ENCODE results near the gene DGKE. TPM values are rescaled to one million over a fixed set of nuclear protein-coding genes. Genes with fewer than 3 reads are reported as not detected.

DGKE gene
- total and polyA plus RNA-seq, 2 of the 13 experiments (the other 11 are each of a cell fraction or from before 2014, with no cell fraction given): 3.2 to 5.3 TPM

- TF ChIP-seq FOXA3 (CRISPR knock-in tag; IDR thresholded peaks at IDR 0.05) (0 out of 2 replicates have a peak, but pooled peaks have one; percentile 18), RBAK (CRISPR knock-in tag; IDR thresholded peaks at IDR 0.05) (no peak), YEATS4 (CRISPR knock-in tag; IDR thresholded peaks at IDR 0.05; ENCODE audit: borderline replicate concordance) (peak; percentile 65; the same call in 1 of the 2 replicates), USF2 (IDR thresholded peaks at IDR 0.05; ENCODE audit: low read depth, low read length) (no peak), USF2 (CRISPR knock-in tag; IDR thresholded peaks at IDR 0.05; ENCODE audit: borderline replicate concordance) (no peak), CEBPZ (IDR thresholded peaks at IDR 0.05; ENCODE audit: low read length) (no peak), ZNF589 (CRISPR knock-in tag; conservative IDR thresholded peaks at IDR 0.05) (peak; percentile 70), ZFYVE20 (CRISPR knock-in tag; IDR thresholded peaks at IDR 0.05; ENCODE audit: borderline replicate concordance, low read depth) (0 out of 2 replicates have a peak, but pooled peaks have one; percentile 85), ZNF180 (CRISPR knock-in tag; IDR thresholded peaks at IDR 0.05; ENCODE audit: borderline replicate concordance, low read depth) (no peak), ZNF740 (CRISPR knock-in tag; IDR thresholded peaks at IDR 0.05) (peak; percentile 39; the same call in 1 of the 2 replicates), TBX3 (IDR thresholded peaks at IDR 0.05; ENCODE audit: borderline replicate concordance) (peak; percentile 76), BCL3 (CRISPR knock-in tag; IDR thresholded peaks at IDR 0.05) (peak; percentile 80; the same call in 1 of the 2 replicates), ZEB1 (IDR thresholded peaks at IDR 0.05; ENCODE audit: insufficient replicate concordance, low read depth) (no peak), KAT8 (CRISPR knock-in tag; IDR thresholded peaks at IDR 0.05) (0 out of 2 replicates have a peak, but pooled peaks have one; percentile 5), MBNL3 (CRISPR knock-in tag; conservative IDR thresholded peaks at IDR 0.05) (no peak), PAXIP1 (CRISPR knock-in tag; conservative IDR thresholded peaks at IDR 0.05) (peak; percentile 13; the same call in 1 of the 2 replicates), ZNF607 (CRISPR knock-in tag; IDR thresholded peaks at IDR 0.05; ENCODE audit: borderline replicate concordance) (no peak; the same call in 1 of the 2 replicates)
Measured at GRCh38 chr17:56833809-56834379, at the start of gene DGKE, which contains the start of gene C17orf67 (continued).

Data from HepG2 (cell line).